Gastroesophageal sphincter (tissue), 3 donors: ENCODE measurements around the gene KLHDC7A.

Source experiments
- CTCF ChIP-seq, 4 experiments: fragments of 200-600 bp in 2 of 4; fragments of 450-650 bp in 2 of 4; sonication (generic) in 1 of 4; IDR thresholded peaks; one replicate each; pipeline ENCODE4 v1.5.1; 2017 to 2019; ENCODE audit warnings: antibody characterized with exemption in 4 of 4, mild to moderate bottlenecking in 2 of 4, moderate library complexity in 2 of 4
- POLR2A ChIP-seq, 2 donors: fragments of 450-650 bp; IDR thresholded peaks; one replicate each; pipeline ENCODE4 v1.6.1; 2017; ENCODE audit warnings: antibody characterized with exemption in 2 of 2, mild to moderate bottlenecking in 2 of 2, moderate library complexity in 1 of 2

GRCh38 chr1:18468570-18468969, 12.2 kb upstream of the KLHDC7A start:
- TF ChIP-seq POLR2A (IDR thresholded peaks at IDR 0.05): no peak
- no peak for TF ChIP-seq CTCF (IDR thresholded peaks at IDR 0.05)
